GM19025 (cell line): ENCODE measurements around the gene REPIN1.
"Not testable (repeated sequence)": the region's sequence is repeated elsewhere in the genome, so short reads cannot be mapped to it uniquely, and the experiment has no call there.

ENCODE experiments used
- ATAC-seq: cut with Tn5 transposase; IDR thresholded peaks from one replicate; pipeline ENCODE4 v1.9.1; 2021; ENCODE audit warnings: mild to moderate bottlenecking, low read depth, moderate library complexity; ENCODE audit not compliant: unreplicated experiment

REPIN1 gene

GRCh38 chr7:150385884-150386283 lies 17.3 kb downstream of the REPIN1 start:
- not testable (repeated sequence) for ATAC-seq

DNA sequence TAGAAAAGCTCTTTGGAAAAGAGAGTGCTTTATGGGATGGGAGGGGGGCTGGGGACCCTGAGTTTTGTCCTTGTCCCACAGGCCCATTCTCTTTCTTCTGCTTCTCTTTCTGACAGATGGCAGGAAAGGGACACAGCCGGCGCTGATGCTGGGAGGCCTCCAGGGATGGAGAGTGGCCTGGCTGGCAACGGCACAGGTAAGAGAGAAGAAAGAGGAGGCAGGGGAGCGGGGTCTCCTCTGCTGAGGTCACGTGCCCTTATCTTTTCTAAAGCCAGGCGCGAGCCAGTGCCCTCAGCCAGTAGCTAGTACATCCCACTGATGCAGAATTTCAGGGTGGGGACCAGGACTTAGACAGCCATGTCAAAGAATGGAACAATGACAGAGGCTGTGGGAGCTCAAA lies 19.7 kb downstream of the REPIN1 start:
- ATAC-seq = no peak

GRCh38 chr7:150388709-150389531 lies 20.3 kb downstream of the REPIN1 start:
- no peak for ATAC-seq

- no peak for ATAC-seq
Measured at GRCh38 chr7:150389532-150389816, 20.9 kb downstream of the REPIN1 start.

GRCh38 chr7:150390205-150390604 lies 21.6 kb downstream of the REPIN1 start:
- no peak for ATAC-seq

DNA sequence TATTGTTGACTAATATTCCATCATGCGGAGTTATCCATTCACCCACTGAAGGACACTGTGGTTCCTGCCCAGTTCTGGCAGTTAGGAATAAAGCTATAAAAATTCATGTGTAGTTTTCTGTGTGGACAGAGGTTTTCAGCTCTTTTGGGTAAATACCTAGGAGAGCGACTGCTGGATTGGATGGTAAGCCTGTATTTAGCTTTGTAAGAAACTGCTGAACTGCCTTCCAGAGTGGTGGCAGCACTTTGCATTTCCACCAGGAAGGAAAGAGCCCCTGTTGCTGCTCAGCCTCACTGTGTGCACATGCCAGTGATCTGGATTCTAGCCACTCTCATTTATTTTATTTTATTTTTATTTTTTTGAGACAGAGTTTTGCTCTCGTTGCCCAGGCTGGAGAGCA lies 24.7 kb downstream of the REPIN1 start:
- ATAC-seq = no peak

- no peak for ATAC-seq
Measured at GRCh38 chr7:150396426-150396825, 27.8 kb downstream of the REPIN1 start.

DNA sequence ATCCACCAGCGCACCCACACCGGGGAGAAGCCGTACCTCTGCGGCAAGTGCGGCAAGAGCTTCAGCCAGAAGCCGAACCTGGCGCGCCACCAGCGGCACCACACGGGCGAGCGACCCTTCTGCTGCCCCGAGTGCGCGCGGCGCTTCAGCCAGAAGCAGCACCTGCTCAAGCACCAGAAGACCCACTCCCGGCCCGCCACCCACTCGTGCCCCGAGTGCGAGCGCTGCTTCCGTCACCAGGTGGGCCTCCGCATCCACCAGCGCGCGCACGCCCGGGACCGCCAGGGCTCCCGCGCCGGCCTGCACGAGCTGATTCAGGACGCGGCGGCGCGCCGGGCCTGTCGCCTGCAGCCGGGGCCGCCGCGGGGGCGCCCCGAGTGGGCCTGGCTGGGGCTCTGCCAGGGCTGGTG lies 28.2 kb downstream of the REPIN1 start:
- no peak for ATAC-seq

DNA sequence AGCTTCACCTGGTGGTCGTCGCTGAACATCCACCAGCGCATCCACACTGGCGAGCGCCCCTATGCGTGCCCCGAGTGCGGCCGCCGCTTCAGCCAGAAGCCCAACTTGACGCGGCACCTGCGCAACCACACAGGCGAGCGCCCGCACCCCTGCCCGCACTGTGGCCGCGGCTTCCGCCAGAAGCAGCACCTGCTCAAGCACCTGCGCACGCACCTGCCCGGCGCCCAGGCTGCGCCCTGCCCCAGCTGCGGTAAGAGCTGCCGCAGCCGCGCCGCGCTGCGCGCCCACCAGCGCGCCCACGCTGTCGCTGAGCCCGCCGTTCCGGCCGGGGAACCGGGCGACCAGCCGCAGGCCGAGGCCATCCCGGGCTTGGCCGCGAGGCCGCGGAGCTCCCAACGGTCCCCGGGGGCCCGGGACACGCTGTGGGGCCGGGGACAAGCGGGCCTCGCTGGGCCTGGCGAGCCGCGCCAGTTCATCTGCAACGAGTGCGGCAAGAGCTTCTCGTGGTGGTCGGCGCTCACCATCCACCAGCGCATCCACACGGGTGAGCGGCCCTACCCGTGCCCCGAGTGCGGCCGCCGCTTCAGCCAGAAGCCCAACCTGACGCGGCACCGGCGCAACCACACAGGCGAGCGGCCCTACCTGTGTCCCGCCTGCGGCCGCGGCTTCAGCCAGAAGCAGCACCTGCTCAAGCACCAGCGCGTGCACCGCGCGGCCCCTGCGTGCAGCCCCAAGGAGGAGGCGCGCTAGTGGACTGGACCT lies 28.9 kb downstream of the REPIN1 start:
- no peak for ATAC-seq

GRCh38 chr7:150398108-150398964 lies 29.7 kb downstream of the REPIN1 start:
- no peak for ATAC-seq

DNA sequence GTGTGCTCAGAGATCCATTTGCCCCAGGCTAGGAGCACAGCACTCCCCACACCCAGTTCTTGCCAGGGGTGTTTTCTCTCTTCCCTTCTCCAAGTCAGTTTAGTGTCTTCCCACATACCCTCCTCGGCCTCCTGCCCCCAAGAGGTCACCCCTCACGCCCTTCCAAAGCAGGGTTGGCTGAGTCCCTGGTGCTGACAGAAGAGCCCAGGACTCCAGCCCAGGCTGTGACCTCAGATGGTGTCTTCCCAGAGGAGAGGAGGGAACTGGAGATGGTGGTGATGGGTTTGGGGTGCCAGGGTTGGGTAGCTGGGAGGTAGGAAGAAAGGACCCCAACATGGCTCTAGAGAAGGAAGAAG lies 30.3 kb downstream of the REPIN1 start:
- ATAC-seq = no peak

- no peak for ATAC-seq
Measured at GRCh38 chr7:150399421-150400007, 30.9 kb downstream of the REPIN1 start.

DNA sequence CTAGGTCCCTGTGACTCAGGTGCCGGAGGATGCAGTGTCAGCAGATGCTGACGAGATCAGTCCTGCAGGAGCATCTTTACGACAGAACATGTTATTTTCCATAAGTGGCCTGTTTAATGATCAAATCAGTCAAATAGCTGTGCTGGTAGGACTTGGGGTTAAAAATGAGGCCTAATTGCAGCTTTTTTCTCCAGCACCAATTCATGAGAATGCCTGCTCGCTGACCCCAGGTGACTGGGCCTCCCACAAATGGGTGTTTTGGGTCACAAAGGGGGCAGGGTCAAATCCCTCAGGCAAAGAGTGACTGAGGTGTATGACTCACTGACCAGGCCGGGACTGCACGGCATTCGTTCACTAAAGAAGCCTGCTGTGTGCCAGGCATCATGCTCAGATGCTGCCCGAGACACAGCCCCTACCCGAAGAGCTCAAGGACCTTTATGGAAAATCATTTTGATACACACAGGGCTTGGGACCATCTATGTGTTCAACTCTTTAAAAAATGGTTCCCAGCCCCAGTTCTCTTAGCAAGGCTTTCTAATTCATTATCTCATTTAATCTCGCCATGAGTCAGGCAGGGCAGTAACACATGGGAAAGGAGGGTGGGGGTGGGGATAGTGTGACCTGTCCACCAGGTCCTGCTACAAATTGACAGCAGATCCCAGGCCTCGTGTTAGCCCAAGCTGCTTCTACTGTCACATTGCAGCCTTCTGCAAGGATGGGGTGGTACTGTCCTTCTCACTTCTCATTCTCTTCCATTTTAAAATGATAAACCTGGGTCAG lies 31.6 kb downstream of the REPIN1 start:
- no peak for ATAC-seq

DNA sequence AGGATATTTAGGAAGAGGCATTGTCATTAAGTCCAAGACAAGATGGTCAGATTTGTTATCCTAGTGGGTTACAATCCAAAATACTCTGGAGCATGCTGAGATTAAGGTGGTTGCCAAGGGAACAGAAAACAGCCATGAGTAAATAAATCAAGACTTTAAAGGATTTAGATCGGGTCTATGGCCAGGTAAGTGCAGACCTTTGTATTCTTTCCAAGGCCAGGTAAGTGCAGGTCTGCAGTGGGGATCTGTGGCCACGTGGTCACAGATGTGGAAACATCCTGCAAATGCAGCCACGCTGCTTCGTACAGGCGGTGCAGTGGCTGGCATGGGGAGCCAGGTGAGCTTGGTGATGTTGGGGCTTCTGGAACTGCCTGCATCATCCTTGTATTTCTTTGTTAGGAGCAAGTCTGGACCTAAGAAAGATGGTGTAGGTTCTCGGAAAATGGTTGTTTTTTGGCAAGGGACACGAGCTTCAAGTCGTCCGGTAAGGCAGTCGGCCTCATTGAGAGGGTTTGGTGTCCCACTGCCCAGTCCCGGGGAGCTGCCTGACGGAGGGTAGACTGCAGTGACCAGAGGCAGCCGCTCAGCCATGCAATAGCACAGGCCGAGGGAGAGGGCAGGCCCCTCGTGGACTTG lies 32.3 kb downstream of the REPIN1 start:
- ATAC-seq = no peak

- ATAC-seq = peak; percentile 39
Measured at GRCh38 chr7:150401424-150401790, 32.8 kb downstream of the REPIN1 start.

GRCh38 chr7:150401861-150402631 lies 33.4 kb downstream of the REPIN1 start:
- no peak for ATAC-seq

- no peak for ATAC-seq
Measured at GRCh38 chr7:150402671-150403321, 34.2 kb downstream of the REPIN1 start.

- no peak for ATAC-seq
Measured at GRCh38 chr7:150403376-150404171, 35.0 kb downstream of the REPIN1 start.
